ENCODE measurements around the gene HSPB7. TPM values are rescaled to one million over a fixed set of nuclear protein-coding genes. Genes with fewer than 3 reads are reported as not detected.

Gene HSPB7
- total RNA-seq, 1 experiment from 2014 or later, result not detected

DNA sequence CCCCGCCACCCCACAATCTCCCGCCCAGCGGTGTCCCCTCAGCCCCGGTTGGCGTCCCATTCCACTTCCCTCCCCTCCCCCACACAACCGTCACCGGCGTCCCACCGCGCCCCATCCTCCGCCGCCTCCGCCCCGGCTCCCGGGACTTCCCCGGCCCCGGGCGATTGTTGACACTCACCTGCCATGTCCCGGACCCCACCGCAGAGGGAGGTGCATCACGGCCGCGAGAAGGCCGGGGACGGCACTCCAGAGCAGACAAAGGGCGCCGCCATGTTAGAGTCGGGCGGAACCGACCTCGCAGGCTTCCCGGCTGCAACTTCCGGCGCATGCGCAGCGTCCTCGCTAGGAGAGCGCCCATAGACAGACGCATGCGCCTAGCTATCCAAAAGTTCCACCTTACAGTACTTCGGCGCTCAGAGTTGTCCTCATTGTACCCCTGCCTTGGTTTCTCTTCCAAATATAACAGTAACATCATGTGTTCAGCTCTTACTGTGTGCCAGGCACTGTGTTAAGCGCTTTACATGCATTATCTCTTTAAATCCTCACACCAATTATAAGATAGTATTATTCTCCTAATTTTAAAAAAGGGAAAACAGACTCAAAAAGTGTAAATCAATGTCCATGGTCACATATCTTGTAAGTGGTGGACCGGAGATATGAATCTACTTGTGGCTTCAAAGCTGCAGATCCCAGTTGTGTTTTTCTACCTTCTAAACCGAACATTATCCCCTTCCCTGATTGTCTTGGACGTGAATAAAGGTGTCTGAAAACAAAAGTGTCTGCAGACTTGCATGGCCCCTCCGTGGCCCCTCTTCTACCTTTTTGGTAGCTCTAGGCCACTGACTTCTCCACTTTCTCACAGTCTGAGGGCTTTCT is 41.8 kb downstream of the HSPB7 start, which contains the start of gene ZBTB17:
TSS of gene ZBTB17 (minus strand) at position 297 of the 876 bp plus-strand sequence. CDS start 27,606 bp downstream, outside the sequence.
- WGBS (ENCODE audit: extremely low coverage, insufficient read length, low lambda C conversion rate), result no CpG with 5 or more reads among the region's 47 CpGs
- peak; percentile 94 for DNase-seq
- Histone ChIP-seq H2BK15ac (ENCODE audit: low read depth, low read length) (no peak within 1 kb of the TSS), H3K18ac (ENCODE audit: insufficient read length, low read depth, low read length) (no peak within 1 kb of the TSS), H2AFZ (ENCODE audit: low read length) (peak within 1 kb of the TSS; percentile 86), H3K27me3 (ENCODE audit: insufficient read depth, low read length) (no peaks in the 10 kb centered on the region), H4K5ac (ENCODE audit: insufficient read length, low read depth, low read length) (no peak within 1 kb of the TSS), H3K79me1 (ENCODE audit: insufficient read depth, low read depth, low read length, poor library complexity, severe bottlenecking) (no peaks in the 10 kb centered on the region), H2BK12ac (ENCODE audit: insufficient read length, low read depth, low read length) (no peak within 1 kb of the TSS), H4K8ac (replicated peaks; ENCODE audit: insufficient read length, low read depth, low read length) (no peak within 1 kb of the TSS), H3K27ac (ENCODE audit: insufficient read length, low read depth, low read length) (no peak within 1 kb of the TSS), H3K4me1 (ENCODE audit: insufficient read depth, low read length) (no peaks in the 10 kb centered on the region), H3K23me2 (ENCODE audit: insufficient read length, low read depth, low read length, poor library complexity, severe bottlenecking) (no peaks in the 10 kb centered on the region), H3K14ac (ENCODE audit: insufficient read depth, low read length) (no peak within 1 kb of the TSS), H2BK5ac (ENCODE audit: insufficient read length, low read length) (no peak within 1 kb of the TSS), H3K4ac (ENCODE audit: low read depth, low read length) (no peak within 1 kb of the TSS), H3K9ac (ENCODE audit: extremely low read depth, insufficient read length, low read length) (peak within 1 kb of the TSS; percentile 28), H4K20me1 (ENCODE audit: control insufficient read depth, insufficient read depth, insufficient read length) (no peaks in the 10 kb centered on the region), H2BK120ac (ENCODE audit: low read depth, low read length, poor library complexity, severe bottlenecking) (no peak within 1 kb of the TSS), H3K4me2 (ENCODE audit: insufficient read depth, insufficient read length, low read length) (peak within 1 kb of the TSS; percentile 58), H2BK20ac (ENCODE audit: low read depth, low read length, poor library complexity, severe bottlenecking) (no peak within 1 kb of the TSS), H3K23ac (ENCODE audit: insufficient read length, low read depth, low read length) (no peak within 1 kb of the TSS), H3T11ph (ENCODE audit: low read length) (no peak within 1 kb of the TSS), H3K9me3 (ENCODE audit: control insufficient read depth, low read depth, low read length) (no peaks in the 10 kb centered on the region), H4K91ac (ENCODE audit: insufficient read length, low read depth, low read length) (no peak within 1 kb of the TSS), H3K79me2 (ENCODE audit: insufficient read depth, low read length) (no peaks in the 10 kb centered on the region), H2AK5ac (ENCODE audit: insufficient read length, low read length) (no peak within 1 kb of the TSS), H3K56ac (ENCODE audit: insufficient read length, low read depth, low read length) (no peak within 1 kb of the TSS)
- Mint-ChIP-seq H3K36me3 (ENCODE audit: insufficient read depth in 1 of 3, low read depth in 3 of 3) (peaks cover 4 to 15% (median 11%) of the 10 kb centered on the region in 3 experiments; a peak in 6 of 7 replicates), H3K27ac (peak within 1 kb of the TSS in 2 of 3 experiments; percentile 16 to 40; a peak in 2 of 7 replicates), H3K27me3 (ENCODE audit: low read depth) (peaks cover 5% of the 10 kb centered on the region; the same call in 1 of the 2 replicates), H3K4me1 (peaks cover 11 to 14% of the 10 kb centered on the region in 2 experiments), H3K9me3 (no peaks in the 10 kb centered on the region), H3K4me3 (peak within 1 kb of the TSS; percentile 86 to 93)
- TF ChIP-seq, protein P1, sequence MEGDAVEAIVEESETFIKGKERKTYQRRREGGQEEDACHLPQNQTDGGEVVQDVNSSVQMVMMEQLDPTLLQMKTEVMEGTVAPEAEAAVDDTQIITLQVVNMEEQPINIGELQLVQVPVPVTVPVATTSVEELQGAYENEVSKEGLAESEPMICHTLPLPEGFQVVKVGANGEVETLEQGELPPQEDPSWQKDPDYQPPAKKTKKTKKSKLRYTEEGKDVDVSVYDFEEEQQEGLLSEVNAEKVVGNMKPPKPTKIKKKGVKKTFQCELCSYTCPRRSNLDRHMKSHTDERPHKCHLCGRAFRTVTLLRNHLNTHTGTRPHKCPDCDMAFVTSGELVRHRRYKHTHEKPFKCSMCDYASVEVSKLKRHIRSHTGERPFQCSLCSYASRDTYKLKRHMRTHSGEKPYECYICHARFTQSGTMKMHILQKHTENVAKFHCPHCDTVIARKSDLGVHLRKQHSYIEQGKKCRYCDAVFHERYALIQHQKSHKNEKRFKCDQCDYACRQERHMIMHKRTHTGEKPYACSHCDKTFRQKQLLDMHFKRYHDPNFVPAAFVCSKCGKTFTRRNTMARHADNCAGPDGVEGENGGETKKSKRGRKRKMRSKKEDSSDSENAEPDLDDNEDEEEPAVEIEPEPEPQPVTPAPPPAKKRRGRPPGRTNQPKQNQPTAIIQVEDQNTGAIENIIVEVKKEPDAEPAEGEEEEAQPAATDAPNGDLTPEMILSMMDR (conservative IDR thresholded peaks at IDR 0.05), result no peak
